K562 (cell line): ENCODE measurements around the gene MKS1. TPM values are rescaled to one million over a fixed set of nuclear protein-coding genes. Genes with fewer than 3 reads are reported as not detected.

Source experiments
- GTF2F1 ChIP-seq: IDR thresholded peaks from 2 replicates; pipeline ENCODE4 v1.6.1; 2011; ENCODE audit warnings: low read depth, low read length, improper control_type of control experiment
- IRF2 ChIP-seq: sonication (generic); formaldehyde crosslinking; IDR thresholded peaks from 2 replicates; pipeline ENCODE4 v1.8.1; 2022; ENCODE audit warnings: mild to moderate bottlenecking, missing genetic modification reagents
- MAFF ChIP-seq: IDR thresholded peaks from 2 replicates; pipeline ENCODE4 v1.6.1; 2012; ENCODE audit warnings: low read length, improper control_type of control experiment
- MIER1 ChIP-seq: fragments of 450-650 bp; IDR thresholded peaks from 2 replicates; pipeline ENCODE4 v1.6.1; 2016; ENCODE audit warnings: antibody characterized with exemption, mild to moderate bottlenecking, low read depth
- NCOR1 ChIP-seq: fragments of 450-650 bp; IDR thresholded peaks from 2 replicates; pipeline ENCODE4 v1.6.1; 2016; ENCODE audit warnings: mild to moderate bottlenecking, moderate library complexity
- NFXL1 ChIP-seq: fragments of 450-650 bp; formaldehyde crosslinking; IDR thresholded peaks from 2 replicates; pipeline ENCODE4 v1.4.0; 2021; ENCODE audit warnings: mild to moderate bottlenecking
- NONO ChIP-seq, 2 experiments: fragments of 200-400 bp in 1 of 2; fragments of 450-650 bp in 1 of 2; formaldehyde crosslinking in 1 of 2; IDR thresholded peaks; 2 replicates each; pipeline ENCODE4 v1.6.1; 2017; ENCODE audit warnings: low read depth in 2 of 2, mild to moderate bottlenecking in 2 of 2, moderate library complexity in 2 of 2, low read length in 1 of 2
- TCF7L2 ChIP-seq: fragments of 150-350 bp; IDR thresholded peaks from 2 replicates; pipeline ENCODE4 v1.6.1; 2016; ENCODE audit warnings: low read depth, mild to moderate bottlenecking, low read length, moderate library complexity
- XRCC3 ChIP-seq: fragments of 450-650 bp; IDR thresholded peaks from 2 replicates; pipeline ENCODE4 v1.6.1; 2017; ENCODE audit warnings: mild to moderate bottlenecking, moderate library complexity
- polyA plus RNA-seq, 8 experiments: library from polyadenylated mRNA; depleted of rRNA in 4 of 8; stranded (reverse) in 5 of 8; unstranded in 3 of 8; fragments of >200 nt; fragmentation: Nextera tagmentation in 2 of 8; fragmentation: Illumina TruSeq in 1 of 8; extraction: Ambion mirVana in 2 of 8; extraction: Trizol in 1 of 8; gene quantifications; 2 replicates each; pipeline versions ENCODE4 v1.2.1 to v1.2.3, GENCODE V29; 2011 to 2014; ENCODE audit warnings: inconsistent platforms in 1 of 8, missing spikeins in 1 of 8
- total RNA-seq, 7 experiments: library from RNA; depleted of rRNA in 6 of 7; stranded (reverse); fragments of >200 nt in 6 of 7; fragmentation: Illumina TruSeq in 2 of 7; extraction: Trizol in 2 of 7; gene quantifications; 2 replicates each; pipeline versions ENCODE4 v1.2.1 to v1.2.3, GENCODE V29; 2011 to 2021; ENCODE audit warnings: low replicate concordance in 1 of 7
- TF ChIP-seq, protein P1 (sequence below): fragments of 450-650 bp; IDR thresholded peaks from one replicate; pipeline ENCODE4 v1.6.1; 2018; ENCODE audit warnings: mild to moderate bottlenecking, moderate library complexity; ENCODE audit not compliant: partially characterized antibody
- TF ChIP-seq, protein P2 (sequence below), 2 experiments: fragments of 450-650 bp in 1 of 2; sonication (generic) in 1 of 2; formaldehyde crosslinking; conservative IDR thresholded peaks; 2 replicates each; pipeline versions ENCODE4 v1.4.0 to v1.8.1; 2020 to 2022; ENCODE audit warnings: mild to moderate bottlenecking in 1 of 2, missing genetic modification reagents in 1 of 2
- TF ChIP-seq, protein P3 (sequence below): sonication (generic); IDR thresholded peaks from 2 replicates; pipeline ENCODE4 v1.6.1; 2016
- TF ChIP-seq, protein P4 (sequence below), 2 experiments: fragments of 450-650 bp; formaldehyde crosslinking in 1 of 2; IDR thresholded peaks; 2 replicates each; pipeline versions ENCODE4 v1.4.0 to v1.6.1; 2014 to 2020; ENCODE audit warnings: mild to moderate bottlenecking in 2 of 2, borderline replicate concordance in 1 of 2, low read depth in 1 of 2

The MKS1 gene
- total and polyA plus RNA-seq, 9 of the 15 experiments (the other 6 are each of a cell fraction or from before 2014, with no cell fraction given): 16.3 to 31.0 (median 25.9) TPM

DNA sequence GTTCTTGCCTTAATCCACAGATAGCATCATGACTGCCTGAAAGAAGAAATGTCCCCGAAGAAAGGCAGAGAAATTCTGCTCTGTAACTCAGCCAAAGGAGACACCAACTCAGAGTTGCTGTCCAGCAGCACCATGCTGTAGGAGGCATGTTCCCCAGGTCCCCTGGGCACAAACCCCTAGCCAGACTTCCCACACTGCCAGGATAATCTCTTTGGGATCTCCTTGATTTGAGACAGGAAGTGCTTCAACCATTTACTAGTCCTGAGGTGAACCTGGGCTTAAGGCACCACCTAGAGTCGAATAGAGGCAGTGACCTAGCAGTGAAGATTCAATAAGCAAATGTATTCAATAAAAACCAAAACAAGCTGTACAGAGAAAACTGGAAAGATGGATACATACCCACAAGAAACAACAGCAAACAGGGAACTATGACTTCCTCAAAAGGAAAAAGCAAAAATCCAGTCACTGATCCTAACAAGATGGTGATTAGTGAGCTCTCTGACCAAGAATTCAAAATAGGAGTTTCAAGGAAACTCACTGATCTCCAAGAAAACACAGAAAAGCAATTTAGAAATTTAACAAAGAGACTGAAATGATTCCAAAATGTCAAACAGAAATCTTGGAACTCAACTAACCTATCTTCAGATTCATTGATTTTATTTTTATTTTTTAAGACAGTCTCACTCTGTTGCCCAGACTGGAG is 46.5 kb downstream of the MKS1 start (continued):
- TF ChIP-seq, protein P1, sequence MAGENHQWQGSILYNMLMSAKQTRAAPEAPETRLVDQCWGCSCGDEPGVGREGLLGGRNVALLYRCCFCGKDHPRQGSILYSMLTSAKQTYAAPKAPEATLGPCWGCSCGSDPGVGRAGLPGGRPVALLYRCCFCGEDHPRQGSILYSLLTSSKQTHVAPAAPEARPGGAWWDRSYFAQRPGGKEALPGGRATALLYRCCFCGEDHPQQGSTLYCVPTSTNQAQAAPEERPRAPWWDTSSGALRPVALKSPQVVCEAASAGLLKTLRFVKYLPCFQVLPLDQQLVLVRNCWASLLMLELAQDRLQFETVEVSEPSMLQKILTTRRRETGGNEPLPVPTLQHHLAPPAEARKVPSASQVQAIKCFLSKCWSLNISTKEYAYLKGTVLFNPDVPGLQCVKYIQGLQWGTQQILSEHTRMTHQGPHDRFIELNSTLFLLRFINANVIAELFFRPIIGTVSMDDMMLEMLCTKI: no peak
- no peak for TF ChIP-seq XRCC3
- TF ChIP-seq NCOR1: no peak
- no peak for TF ChIP-seq NONO (IDR thresholded peaks at IDR 0.05; ENCODE audit: low read depth in 2 of 2, low read length in 1 of 2)
- no peak for TF ChIP-seq NFXL1 (CRISPR knock-in tag)
- no peak for TF ChIP-seq TCF7L2
- TF ChIP-seq, protein P2, sequence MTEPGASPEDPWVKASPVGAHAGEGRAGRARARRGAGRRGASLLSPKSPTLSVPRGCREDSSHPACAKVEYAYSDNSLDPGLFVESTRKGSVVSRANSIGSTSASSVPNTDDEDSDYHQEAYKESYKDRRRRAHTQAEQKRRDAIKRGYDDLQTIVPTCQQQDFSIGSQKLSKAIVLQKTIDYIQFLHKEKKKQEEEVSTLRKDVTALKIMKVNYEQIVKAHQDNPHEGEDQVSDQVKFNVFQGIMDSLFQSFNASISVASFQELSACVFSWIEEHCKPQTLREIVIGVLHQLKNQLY (CRISPR knock-in tag; conservative IDR thresholded peaks at IDR 0.05): no peak
- TF ChIP-seq GTF2F1: no peak
- no peak for TF ChIP-seq MIER1
- TF ChIP-seq MAFF: no peak
- TF ChIP-seq, protein P3, sequence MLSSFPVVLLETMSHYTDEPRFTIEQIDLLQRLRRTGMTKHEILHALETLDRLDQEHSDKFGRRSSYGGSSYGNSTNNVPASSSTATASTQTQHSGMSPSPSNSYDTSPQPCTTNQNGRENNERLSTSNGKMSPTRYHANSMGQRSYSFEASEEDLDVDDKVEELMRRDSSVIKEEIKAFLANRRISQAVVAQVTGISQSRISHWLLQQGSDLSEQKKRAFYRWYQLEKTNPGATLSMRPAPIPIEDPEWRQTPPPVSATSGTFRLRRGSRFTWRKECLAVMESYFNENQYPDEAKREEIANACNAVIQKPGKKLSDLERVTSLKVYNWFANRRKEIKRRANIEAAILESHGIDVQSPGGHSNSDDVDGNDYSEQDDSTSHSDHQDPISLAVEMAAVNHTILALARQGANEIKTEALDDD: peak; percentile 87
- TF ChIP-seq, protein P4, sequence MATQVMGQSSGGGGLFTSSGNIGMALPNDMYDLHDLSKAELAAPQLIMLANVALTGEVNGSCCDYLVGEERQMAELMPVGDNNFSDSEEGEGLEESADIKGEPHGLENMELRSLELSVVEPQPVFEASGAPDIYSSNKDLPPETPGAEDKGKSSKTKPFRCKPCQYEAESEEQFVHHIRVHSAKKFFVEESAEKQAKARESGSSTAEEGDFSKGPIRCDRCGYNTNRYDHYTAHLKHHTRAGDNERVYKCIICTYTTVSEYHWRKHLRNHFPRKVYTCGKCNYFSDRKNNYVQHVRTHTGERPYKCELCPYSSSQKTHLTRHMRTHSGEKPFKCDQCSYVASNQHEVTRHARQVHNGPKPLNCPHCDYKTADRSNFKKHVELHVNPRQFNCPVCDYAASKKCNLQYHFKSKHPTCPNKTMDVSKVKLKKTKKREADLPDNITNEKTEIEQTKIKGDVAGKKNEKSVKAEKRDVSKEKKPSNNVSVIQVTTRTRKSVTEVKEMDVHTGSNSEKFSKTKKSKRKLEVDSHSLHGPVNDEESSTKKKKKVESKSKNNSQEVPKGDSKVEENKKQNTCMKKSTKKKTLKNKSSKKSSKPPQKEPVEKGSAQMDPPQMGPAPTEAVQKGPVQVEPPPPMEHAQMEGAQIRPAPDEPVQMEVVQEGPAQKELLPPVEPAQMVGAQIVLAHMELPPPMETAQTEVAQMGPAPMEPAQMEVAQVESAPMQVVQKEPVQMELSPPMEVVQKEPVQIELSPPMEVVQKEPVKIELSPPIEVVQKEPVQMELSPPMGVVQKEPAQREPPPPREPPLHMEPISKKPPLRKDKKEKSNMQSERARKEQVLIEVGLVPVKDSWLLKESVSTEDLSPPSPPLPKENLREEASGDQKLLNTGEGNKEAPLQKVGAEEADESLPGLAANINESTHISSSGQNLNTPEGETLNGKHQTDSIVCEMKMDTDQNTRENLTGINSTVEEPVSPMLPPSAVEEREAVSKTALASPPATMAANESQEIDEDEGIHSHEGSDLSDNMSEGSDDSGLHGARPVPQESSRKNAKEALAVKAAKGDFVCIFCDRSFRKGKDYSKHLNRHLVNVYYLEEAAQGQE (IDR thresholded peaks at IDR 0.05; ENCODE audit: borderline replicate concordance): peak; percentile 79
- TF ChIP-seq, protein P4 (CRISPR knock-in tag; IDR thresholded peaks at IDR 0.05; ENCODE audit: low read depth): peak; percentile 74; the same call in 1 of the 2 replicates
- TF ChIP-seq IRF2 (CRISPR knock-in tag): no peak
